ENCODE measurements around the gene IL11RA.
"Not testable (repeated sequence)": the region's sequence is repeated elsewhere in the genome, so short reads cannot be mapped to it uniquely, and the experiment has no call there.

Gene IL11RA

GRCh38 chr9:34629491-34629808 is 22.5 kb upstream of the IL11RA start:
- DNase-seq (ENCODE audit: low read depth), result no peak

DNA sequence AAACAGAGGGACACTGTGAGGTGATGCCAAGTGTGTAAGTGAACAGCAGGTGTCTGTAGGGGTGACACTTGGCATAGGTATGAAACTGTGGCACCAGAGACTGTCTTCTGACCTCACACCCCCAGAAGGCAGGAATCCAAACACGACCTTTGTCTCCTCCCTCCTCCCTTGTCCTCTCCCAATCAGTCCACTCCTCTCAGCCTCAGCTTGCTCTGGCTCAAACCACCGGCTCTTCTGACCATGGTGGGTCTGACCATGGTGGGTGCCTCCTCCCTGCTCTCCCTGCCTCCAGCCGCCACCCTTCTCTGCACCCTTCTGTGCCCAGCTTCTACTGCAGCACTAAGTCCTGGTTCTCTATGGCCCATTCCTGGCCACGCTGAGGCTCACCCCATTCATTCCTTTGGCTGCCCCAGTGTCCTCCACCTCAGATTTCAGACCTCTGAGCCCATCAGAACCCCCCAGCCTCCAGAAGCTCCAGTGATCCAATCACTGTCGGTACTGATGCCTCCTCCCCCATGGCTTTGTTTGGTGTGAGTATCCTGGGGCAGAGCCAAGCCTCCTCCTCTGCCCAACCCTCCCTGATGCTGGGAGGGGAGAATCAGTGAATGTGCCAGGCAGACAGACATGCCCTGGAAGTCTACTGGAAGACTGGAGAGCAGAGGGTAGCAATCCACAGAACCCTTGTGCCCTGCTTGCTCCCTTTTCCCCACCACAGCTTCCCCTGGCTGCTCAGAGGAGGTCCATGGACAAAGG is 21.4 kb upstream of the IL11RA start:
- DNase-seq (ENCODE audit: low read depth), result no peak

DNA sequence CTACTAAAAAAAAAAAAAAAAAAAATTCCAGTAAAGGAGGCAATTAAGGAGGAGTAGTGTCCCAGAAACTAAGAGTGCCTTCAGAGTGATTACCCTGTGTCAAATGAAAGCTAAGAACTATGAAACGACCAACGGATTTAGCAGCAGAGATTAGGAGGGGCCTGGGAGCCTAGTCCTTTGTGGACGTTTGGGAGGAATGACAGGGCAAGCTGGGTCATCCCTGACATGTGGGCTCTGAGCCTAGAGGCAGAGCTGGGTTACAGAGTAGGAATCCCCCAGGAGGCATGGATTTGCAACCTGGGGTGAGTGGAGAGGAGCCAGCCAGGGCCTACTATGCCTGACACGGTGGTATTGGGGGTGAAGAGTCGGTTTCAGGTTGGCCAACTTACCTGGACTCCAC is 18.8 kb upstream of the IL11RA start:
- no peak for DNase-seq (ENCODE audit: low read depth)

DNA sequence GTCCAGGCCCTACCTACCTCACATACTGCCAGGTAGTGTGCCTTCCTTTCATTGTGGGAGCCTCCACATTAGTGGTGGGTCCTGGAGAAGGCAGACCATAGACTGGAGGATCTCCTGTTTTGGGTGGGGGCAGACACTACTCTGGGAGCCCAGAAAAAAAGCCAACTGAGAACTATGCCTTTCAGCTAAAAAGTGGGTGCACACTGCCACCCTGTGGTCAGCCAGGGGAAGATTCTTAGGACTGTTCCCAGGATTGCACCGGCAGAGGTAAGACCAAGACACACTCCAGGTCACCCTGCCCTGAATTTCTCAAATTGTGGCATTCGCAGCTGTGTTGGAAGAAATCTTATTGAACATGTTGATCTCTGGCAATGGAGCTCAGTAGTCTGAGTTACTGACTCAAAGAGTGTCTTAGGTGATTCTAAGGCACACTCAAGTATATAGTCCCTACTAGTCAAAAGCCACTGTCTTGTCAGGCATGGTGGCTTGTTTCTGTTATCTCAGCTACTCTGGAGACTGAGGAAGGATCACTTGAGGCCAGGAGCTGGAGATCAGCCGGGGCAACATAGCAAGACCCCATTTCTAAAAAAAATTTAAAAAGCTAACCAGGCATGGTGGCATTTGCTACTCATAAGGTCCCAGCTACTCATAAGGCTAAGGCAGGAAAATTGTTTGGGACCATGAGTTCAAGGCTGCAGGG is 18.0 kb upstream of the IL11RA start:
- peak; percentile 51 for DNase-seq (ENCODE audit: low read depth)

GRCh38 chr9:34634551-34635248 is 17.3 kb upstream of the IL11RA start:
- no peak for DNase-seq (ENCODE audit: low read depth)

DNA sequence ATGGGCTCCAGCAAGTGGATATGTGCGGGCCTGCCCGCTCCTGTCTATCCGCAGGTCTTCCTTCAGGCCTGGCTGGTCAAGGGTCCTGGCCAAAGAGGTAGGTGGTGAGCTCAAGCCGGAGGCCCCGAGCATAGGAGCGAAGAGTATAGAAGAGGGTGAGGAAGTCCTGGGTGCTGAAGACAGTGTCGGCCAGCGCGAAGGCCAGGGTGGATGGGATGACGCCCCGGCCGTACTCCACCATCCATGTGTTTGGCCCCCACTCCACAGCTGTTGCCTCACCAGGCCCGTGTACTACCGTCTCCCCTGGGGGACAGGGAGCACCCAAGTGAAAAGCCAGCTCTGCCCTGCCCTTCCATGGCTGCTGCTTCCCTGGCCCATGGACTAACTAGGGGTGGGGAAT is 16.4 kb upstream of the IL11RA start:
- no peak for DNase-seq (ENCODE audit: low read depth)

DNA sequence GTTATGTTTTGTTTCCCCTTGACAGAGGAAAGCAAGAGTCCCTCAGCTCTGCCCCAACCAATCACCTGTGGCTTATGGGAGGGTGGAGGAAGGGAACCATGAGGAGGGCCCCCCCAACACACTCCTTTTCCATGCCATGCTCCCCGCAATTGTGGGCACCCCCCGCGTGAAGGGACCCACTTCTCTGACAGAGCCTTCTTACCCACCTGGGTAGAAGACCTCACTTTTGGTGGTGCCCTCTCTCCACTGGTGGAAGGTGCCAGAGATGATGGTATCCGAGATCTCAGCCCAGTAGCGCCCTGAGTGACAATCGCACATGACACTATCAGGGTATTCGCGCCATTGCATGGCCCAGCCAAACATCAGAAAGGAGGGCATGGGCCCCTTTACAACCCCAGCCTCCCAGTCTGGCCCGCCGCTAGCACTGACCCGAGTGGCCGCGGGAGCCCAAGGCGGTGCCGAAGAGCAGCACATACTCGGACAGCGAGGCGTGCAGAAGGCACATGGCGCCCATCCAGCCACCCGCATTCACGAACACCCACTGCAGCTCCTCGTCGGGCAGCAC is 15.1 kb upstream of the IL11RA start:
- DNase-seq (ENCODE audit: low read depth), result no peak

DNA sequence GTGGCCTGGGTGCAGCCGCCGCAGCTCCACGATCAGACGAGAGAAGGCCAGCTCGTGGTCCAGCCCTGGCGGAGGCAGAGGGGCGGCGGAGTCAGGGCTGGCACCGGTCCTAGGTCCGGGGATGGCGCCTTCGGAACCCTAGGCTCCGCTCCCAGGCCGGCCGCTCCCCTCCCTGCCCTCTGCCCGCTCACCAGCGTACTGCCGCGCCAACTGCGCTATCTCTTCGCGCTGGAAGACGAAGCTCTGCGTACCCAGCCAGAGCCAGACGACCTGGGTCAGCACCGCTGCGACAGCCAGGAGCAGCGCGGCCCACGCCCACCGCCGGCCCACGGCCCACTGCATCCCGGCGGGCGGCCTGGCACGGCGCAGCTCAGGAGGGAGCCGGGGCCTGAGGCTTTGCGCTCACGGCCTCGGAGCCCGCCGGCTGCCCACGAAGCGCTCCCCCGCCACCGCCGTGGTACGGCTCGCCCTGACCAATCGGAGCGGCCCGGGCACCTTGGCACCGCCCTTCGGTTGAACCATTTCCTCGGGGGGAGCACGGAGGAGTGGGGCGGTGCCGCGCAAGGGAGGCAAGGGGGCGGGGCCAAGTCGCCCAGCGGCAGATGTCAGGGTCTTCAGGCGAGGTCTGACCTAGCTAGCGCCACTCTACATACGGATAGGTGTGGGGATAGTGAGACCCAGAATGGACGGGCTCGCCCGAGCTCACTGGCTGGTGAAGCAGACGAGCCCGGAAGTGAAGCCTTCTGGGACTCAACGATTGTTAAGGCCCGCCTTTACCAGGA is 14.4 kb upstream of the IL11RA start, which contains the start of gene SIGMAR1:
TSS of gene SIGMAR1 (minus strand) at position 432 of the 782 bp plus-strand sequence. CDS start at position 342, 90 bp downstream.
- DNase-seq (ENCODE audit: low read depth), result peak; percentile 88

DNA sequence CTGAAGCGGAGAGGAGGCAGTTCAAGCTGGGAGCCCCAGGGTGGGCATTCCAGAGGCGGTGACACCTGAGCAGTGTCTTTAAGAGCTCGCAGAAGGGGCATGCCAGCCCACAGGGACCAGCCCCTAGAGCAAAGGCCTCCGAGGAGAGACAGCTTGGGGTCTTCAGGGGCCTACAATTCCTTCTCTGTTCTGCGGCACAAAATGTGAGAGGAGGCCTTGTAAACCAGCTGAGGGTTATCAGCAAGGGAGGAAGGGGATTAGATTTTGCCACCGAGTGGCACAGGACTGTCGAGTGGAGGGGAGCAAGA is 13.9 kb upstream of the IL11RA start:
- no peak for DNase-seq (ENCODE audit: low read depth)

- not testable (repeated sequence) for DNase-seq (ENCODE audit: low read depth)
Measured at GRCh38 chr9:34639322-34639721, 12.7 kb upstream of the IL11RA start.

DNA sequence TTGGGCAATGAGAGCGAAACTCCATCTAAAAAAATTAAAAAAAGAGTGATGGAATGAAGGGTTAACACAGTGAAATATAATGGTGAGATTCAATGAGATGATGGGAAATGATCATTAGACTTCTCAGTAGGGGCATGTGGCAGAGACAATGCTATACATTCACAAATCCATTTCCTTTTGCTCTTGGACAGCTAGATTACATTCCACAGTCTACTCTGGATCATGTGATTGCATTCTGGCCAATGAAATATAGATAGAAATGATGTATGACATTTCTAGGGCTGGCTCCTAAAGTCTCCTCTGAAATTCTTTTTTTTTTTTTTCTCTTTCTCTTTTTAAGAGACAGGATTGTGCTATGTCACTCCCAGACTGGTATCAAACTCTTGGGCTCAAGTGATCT is 9.3 kb upstream of the IL11RA start:
- DNase-seq (ENCODE audit: low read depth), result no peak

- peak; percentile 68 for DNase-seq (ENCODE audit: low read depth)
Measured at GRCh38 chr9:34644766-34645314, 7.1 kb upstream of the IL11RA start.

DNA sequence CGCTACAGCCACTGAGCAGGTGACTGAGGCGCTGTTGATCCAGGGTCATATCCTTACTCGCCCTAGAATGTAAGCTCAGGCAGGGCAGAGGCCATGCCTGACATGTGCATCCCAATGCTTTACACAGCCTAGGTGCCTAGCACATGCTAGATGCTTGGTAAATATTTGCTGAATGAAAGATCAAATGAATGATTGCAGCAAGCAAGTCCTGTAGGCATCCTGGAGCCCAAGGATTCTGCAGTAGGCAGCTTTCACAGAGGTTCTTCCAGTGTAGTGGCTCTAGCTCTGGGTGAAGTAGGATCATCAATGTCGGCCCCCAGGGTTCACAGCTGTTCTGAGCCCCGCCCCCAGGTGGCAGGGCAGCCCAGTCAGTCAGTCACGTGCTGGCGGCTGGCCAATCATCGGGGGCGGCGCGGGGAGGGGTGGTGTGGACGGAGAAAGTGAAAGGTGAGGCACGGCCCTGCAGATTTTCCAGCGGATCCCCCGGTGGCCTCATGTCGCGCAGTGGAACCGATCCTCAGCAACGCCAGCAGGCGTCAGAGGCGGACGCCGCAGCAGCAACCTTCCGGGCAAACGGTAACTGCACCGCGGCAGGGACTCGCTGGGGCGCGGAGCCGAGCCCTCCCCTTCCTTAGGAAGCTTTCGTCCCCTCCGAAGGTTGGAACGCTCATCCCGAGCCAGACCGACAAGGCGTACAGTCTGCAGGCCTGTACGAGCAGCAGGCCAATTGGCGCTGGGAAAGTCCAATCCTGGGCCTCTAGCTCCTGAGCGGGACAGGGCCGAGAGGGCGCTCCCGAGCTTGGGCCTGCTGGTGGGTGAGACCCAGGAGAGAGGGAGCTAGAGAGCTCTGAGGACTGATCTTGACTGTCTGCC is 5.5 kb upstream of the IL11RA start, which contains the start of gene GALT:
TSS of gene GALT (plus strand) at position 465 of the 873 bp plus-strand sequence. CDS start at position 495, 30 bp downstream.
- peak; percentile 78 for DNase-seq (ENCODE audit: low read depth)

DNA sequence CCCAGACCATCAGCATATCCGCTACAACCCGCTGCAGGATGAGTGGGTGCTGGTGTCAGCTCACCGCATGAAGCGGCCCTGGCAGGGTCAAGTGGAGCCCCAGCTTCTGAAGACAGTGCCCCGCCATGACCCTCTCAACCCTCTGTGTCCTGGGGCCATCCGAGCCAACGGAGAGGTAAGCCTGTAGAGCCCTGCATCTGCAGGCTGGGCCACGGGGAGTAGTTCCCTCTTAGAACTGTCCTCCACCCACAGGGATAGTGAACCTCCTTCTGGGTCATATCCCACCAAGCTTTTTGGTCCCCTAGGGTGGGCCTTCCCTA is 4.9 kb upstream of the IL11RA start:
- no peak for DNase-seq (ENCODE audit: low read depth)

DNA sequence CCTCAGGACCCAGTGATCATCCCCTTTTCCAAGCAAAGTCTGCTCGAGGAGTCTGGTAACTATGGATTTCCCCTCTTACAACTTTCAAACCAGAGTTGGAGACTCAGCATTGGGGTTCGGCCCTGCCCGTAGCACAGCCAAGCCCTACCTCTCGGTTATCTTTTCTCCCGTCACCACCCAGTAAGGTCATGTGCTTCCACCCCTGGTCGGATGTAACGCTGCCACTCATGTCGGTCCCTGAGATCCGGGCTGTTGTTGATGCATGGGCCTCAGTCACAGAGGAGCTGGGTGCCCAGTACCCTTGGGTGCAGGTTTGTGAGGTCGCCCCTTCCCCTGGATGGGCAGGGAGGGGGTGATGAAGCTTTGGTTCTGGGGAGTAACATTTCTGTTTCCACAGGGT is 4.3 kb upstream of the IL11RA start:
- no peak for DNase-seq (ENCODE audit: low read depth)

GRCh38 chr9:34648673-34649072 is 3.3 kb upstream of the IL11RA start:
- DNase-seq (ENCODE audit: low read depth), result no peak

DNA sequence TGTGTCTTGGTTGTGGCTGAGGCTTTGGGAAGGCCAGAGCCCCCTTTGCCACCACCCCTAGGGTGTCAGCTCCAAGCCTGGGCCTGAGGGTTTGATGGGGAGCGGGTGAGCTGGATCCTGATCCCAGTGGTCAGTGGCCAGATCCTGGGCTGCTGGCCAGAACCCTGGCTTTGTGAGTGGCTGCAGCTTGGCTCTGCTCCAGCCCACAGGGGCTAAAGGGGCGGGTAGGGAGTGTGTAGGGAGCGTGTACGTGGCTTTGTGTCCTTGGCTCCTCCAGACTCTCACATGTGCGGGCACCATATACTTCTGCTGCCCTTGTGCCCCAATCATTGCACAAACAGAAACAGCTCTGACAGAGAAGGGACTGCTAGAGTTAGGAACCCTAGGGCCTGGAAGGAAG is 1.2 kb upstream of the IL11RA start:
- DNase-seq (ENCODE audit: low read depth), result peak; percentile 77

DNA sequence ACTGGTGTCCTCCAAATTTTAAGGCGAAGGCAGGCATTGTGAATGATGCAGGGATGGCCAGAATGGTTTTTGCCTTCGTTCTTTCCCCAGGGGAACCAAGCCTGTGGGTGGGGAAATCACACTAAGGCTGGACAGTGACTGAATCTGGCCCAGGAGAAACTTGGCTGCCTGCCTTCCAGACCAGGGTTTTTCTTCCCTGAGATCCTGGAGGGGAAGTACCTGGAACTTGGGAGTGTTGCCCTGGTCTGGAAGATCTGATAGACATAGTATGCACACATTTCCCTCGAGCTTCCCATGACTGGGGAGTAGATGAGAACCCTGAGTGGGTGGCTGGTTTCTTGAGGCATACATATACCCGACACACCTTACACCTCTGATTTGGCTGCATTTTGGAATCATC is 664 bp upstream of the IL11RA start:
- peak; percentile 67 for DNase-seq (ENCODE audit: low read depth)

DNA sequence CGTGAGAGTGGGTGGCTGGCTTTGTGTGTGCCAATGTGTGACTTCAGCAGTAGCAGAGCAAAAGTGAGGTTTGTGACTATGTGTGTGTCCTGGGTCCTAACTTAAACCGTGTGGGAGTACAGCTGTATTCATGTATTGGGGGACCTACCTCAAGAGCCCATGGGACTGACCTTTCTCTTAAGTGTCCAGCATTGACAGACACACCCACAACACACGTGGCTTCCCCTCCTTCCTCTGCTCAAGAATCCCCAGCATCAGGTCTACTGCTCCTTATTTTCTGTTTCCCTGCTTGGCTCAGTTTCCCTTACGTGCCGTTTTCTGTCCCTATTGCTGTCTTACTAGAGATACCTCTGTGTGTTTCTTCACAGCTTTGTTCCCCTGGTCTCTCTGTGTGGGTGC is 616 bp downstream of the IL11RA start:
- DNase-seq (ENCODE audit: low read depth), result no peak

- no peak for DNase-seq (ENCODE audit: low read depth)
Measured at GRCh38 chr9:34653151-34654072, 1.4 kb downstream of the IL11RA start.
